A549 (cell line): ENCODE results near the gene WFDC5. TPM values are rescaled to one million over a fixed set of nuclear protein-coding genes. Genes with fewer than 3 reads are reported as not detected.

Experiments
- ATAC-seq, 2 experiments: fragments of 200-7000 bp in 1 of 2; fragments of >200 bp in 1 of 2; cut with Nextera tagmentation in 1 of 2; cut with Tn5 transposase in 1 of 2; 3 replicates each; pipeline versions ENCODE4 v1.8.0 to v1.9.1; 2018 to 2020; ENCODE audit warnings: mild to moderate bottlenecking in 1 of 2, moderate library complexity in 1 of 2
- CTCF ChIA-PET: fragments of 300-600 bp; sonication (Branson Sonifier 250); formaldehyde crosslinking; extraction: SDS; loops from one replicate; lab custom pipeline; 2021; ENCODE audit warnings: antibody characterized with exemption, inconsistent platforms; lab: Yijun Ruan, JAX
- POLR2A ChIA-PET: fragments of 350-600 bp; formaldehyde crosslinking; extraction: SDS; loops from one replicate; lab custom pipeline; 2021; ENCODE audit warnings: antibody characterized with exemption, inconsistent platforms; lab: Yijun Ruan, JAX
- DNase-seq, 2 experiments: peaks; one replicate each; pipeline versions ENCODE4 v3.0.0 to v3.0.0-alpha.2; 2011 to 2016; ENCODE audit warnings: low read depth in 1 of 2, low spot score in 1 of 2
- FAIRE-seq: peaks from 2 replicates; lab custom pipeline; 2011; peaks lifted over from hg19 to GRCh38; lab: Jason Lieb, UNC
- H3K27ac ChIP-seq, 2 experiments: fragments of >200 bp; sonication (Bioruptor Twin); formaldehyde crosslinking; 3 replicates each; pipeline ENCODE4 v1.5.1; 2016 to 2017
- H3K4me1 ChIP-seq: fragments of >200 bp; sonication (Bioruptor Twin); formaldehyde crosslinking; 3 replicates; pipeline ENCODE4 v1.6.1; 2016
- H3K4me2 ChIP-seq: fragments of >200 bp; sonication (Bioruptor Twin); formaldehyde crosslinking; 3 replicates; pipeline ENCODE4 v1.6.1; 2016
- H3K4me3 ChIP-seq: fragments of >200 bp; sonication (Bioruptor Twin); formaldehyde crosslinking; 3 replicates; pipeline ENCODE4 v1.5.1; 2016
- H3K9me3 ChIP-seq: fragments of >200 bp; sonication (Bioruptor Twin); formaldehyde crosslinking; 3 replicates; pipeline ENCODE4 v1.6.1; 2016
- CEBPB ChIP-seq, 2 experiments: fragments of >200 bp in 1 of 2; sonication (Bioruptor Twin) in 1 of 2; formaldehyde crosslinking in 1 of 2; IDR thresholded peaks; 2 replicates each; pipeline ENCODE4 v1.6.1; 2012 to 2016
- CHD2 ChIP-seq: fragments of 150-350 bp; IDR thresholded peaks from 2 replicates; pipeline ENCODE4 v1.6.1; 2014; ENCODE audit warnings: low read length; ENCODE audit not compliant: partially characterized antibody
- CTCF ChIP-seq: fragments of >200 bp; sonication (Bioruptor Twin); formaldehyde crosslinking; IDR thresholded peaks from 3 replicates; pipeline ENCODE4 v1.5.1; 2016
- EHF ChIP-seq: fragments of 250-450 bp; sonication (Bioruptor Pico); IDR thresholded peaks from 2 replicates; pipeline ENCODE4 v1.5.0; 2020; ENCODE audit warnings: mild to moderate bottlenecking
- ESRRA ChIP-seq: fragments of 150-350 bp; IDR thresholded peaks from 2 replicates; pipeline ENCODE4 v1.6.1; 2014; ENCODE audit warnings: mild to moderate bottlenecking, low read length, borderline replicate concordance
- GATA3 ChIP-seq: IDR thresholded peaks from 2 replicates; pipeline ENCODE4 v1.6.1; 2012; ENCODE audit warnings: borderline replicate concordance
- HOXB5 ChIP-seq: fragments of 250-450 bp; sonication (Bioruptor Pico); IDR thresholded peaks from 2 replicates; pipeline ENCODE4 v1.5.0; 2020; ENCODE audit warnings: mild to moderate bottlenecking, moderate library complexity
- JUNB ChIP-seq: fragments of >200 bp; sonication (Bioruptor Twin); formaldehyde crosslinking; IDR thresholded peaks from 2 replicates; pipeline ENCODE4 v1.6.1; 2016
- KDM1A ChIP-seq: fragments of 200-600 bp; sonication (generic); IDR thresholded peaks from 2 replicates; pipeline ENCODE4 v1.6.1; 2016; ENCODE audit warnings: low read depth, mild to moderate bottlenecking
- KDM5A ChIP-seq: fragments of 200-600 bp; sonication (generic); IDR thresholded peaks from 2 replicates; pipeline ENCODE4 v1.6.1; 2016; ENCODE audit warnings: antibody characterized with exemption, mild to moderate bottlenecking
- MAFK ChIP-seq: fragments of 450-650 bp; IDR thresholded peaks from 2 replicates; pipeline ENCODE4 v1.6.1; 2014; ENCODE audit not compliant: partially characterized antibody
- NFE2L2 ChIP-seq: fragments of 150-350 bp; conservative IDR thresholded peaks from 2 replicates; pipeline ENCODE4 v1.6.1; 2014; ENCODE audit warnings: low read length
- PHF8 ChIP-seq: fragments of 200-600 bp; sonication (generic); IDR thresholded peaks from 2 replicates; pipeline ENCODE4 v1.6.1; 2016; ENCODE audit warnings: low read depth, mild to moderate bottlenecking, antibody characterized with exemption, moderate library complexity, borderline replicate concordance
- POLR2A ChIP-seq: IDR thresholded peaks from 2 replicates; pipeline ENCODE4 v1.6.1; 2012; ENCODE audit warnings: mild to moderate bottlenecking, low read length
- POLR2AphosphoS2 ChIP-seq: conservative IDR thresholded peaks from 2 replicates; pipeline ENCODE4 v1.6.1; 2012; ENCODE audit warnings: low read length, improper control_type of control experiment, inconsistent platforms
- RAD21 ChIP-seq, 2 experiments: fragments of >200 bp in 1 of 2; sonication (Bioruptor Twin) in 1 of 2; formaldehyde crosslinking in 1 of 2; IDR thresholded peaks in 1 of 2; conservative IDR thresholded peaks in 1 of 2; 2 replicates in 1 of 2; 3 replicates in 1 of 2; pipeline ENCODE4 v1.6.1; 2012 to 2018; ENCODE audit warnings: inconsistent platforms in 1 of 2
- RARB ChIP-seq: fragments of 250-450 bp; sonication (Bioruptor Pico); IDR thresholded peaks from 2 replicates; pipeline ENCODE4 v1.8.0; 2021; ENCODE audit warnings: mild to moderate bottlenecking, moderate library complexity
- RCOR1 ChIP-seq: fragments of 150-350 bp; IDR thresholded peaks from 2 replicates; pipeline ENCODE4 v1.6.1; 2014; ENCODE audit warnings: antibody characterized with exemption, low read length, low read depth
- RFX5 ChIP-seq: fragments of 450-650 bp; IDR thresholded peaks from 2 replicates; pipeline ENCODE4 v1.7.1; 2014; ENCODE audit warnings: antibody characterized with exemption, mild to moderate bottlenecking, moderate library complexity
- SMC3 ChIP-seq: fragments of >200 bp; sonication (Bioruptor Twin); formaldehyde crosslinking; IDR thresholded peaks from 3 replicates; pipeline ENCODE4 v1.6.1; 2018; ENCODE audit warnings: inconsistent platforms
- ZC3H11A ChIP-seq: fragments of 450-650 bp; IDR thresholded peaks from 2 replicates; pipeline ENCODE4 v1.6.1; 2014; ENCODE audit warnings: antibody characterized with exemption, mild to moderate bottlenecking
- ZNF302 ChIP-seq: fragments of 250-450 bp; sonication (Bioruptor Pico); IDR thresholded peaks from 2 replicates; pipeline ENCODE4 v1.9.0; 2021; ENCODE audit warnings: inconsistent platforms, mild to moderate bottlenecking, moderate library complexity
- WGBS: methylation state at CpG from one replicate; pipeline ENCODE4 v1.1.6; 2017; ENCODE audit errors: missing lambda C conversion rate; 5-methylcytosine and 5-hydroxymethylcytosine counted together
- polyA plus RNA-seq, 4 experiments: library from polyadenylated mRNA; depleted of rRNA in 3 of 4; stranded (reverse); fragments of >200 nt; fragmentation: RNase III in 1 of 4; extraction: RNeasy Plus Mini Kit Qiagen cat#74134 plus additional on column Dnase treatment in 1 of 4; gene quantifications; 2 replicates in 3 of 4; 3 replicates in 1 of 4; pipeline ENCODE4 v1.2.3, GENCODE V29; 2011 to 2017
- TF ChIP-seq, protein P1 (sequence below): fragments of 200-600 bp; sonication (generic); IDR thresholded peaks from 2 replicates; pipeline ENCODE4 v1.6.1; 2016; ENCODE audit warnings: antibody characterized with exemption, mild to moderate bottlenecking, moderate library complexity

Gene WFDC5
- polyA plus RNA-seq, 2 of the 4 experiments (the other 2 are of a cell fraction): not detected

GRCh38 chr20:45115386-45115774 is 406 bp upstream of the WFDC5 start (continued):
- no peak for TF ChIP-seq CTCF
- no peak for TF ChIP-seq SMC3
- TF ChIP-seq RFX5: no peak
- TF ChIP-seq, all 56 proteins: peak for 0

DNA sequence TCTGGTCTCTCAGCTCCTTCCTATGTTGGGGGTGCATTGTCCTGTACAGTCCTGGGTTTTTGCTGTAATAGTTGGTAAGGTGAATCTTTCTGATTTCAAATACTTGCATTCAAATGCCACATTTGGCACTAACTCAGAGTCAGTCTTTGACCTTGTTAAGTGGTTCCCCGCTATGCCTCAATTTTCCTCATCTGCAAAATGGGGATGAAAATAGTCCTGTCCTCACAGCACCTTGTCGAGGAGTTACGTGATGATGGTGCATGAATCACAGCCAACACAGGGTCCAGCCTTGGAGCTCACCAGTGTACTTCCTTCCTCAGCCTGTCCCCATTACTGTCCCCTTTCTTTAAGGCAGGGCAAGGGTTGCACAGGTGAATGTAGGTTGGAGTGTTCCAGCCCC is 1.1 kb downstream of the WFDC5 start:
- no peak for ATAC-seq
- no peak overlapping the region for H3K27ac ChIP-seq
- no peak for FAIRE-seq
- no peaks in the 10 kb centered on the region for H3K4me1 ChIP-seq
- CTCF ChIA-PET: interaction anchor here (0.6 to 13.7 kb wide), 8 partner anchors 9 to 115 kb away, joined by 3 to 155 read pairs (median 8); no protein-coding TSS in a partner anchor
- no peaks in the 10 kb centered on the region for H3K9me3 ChIP-seq
- POLR2A ChIA-PET: no interaction called here
- no peak for DNase-seq
- TF ChIP-seq EHF (CRISPR knock-in tag) (no peak), GATA3 (no peak), CHD2 (no peak)
- no peak overlapping the region for H3K4me2 ChIP-seq
- 38% methylated on average over 3 of the region's 3 CpGs for WGBS
- no peak overlapping the region for H3K4me3 ChIP-seq

DNA sequence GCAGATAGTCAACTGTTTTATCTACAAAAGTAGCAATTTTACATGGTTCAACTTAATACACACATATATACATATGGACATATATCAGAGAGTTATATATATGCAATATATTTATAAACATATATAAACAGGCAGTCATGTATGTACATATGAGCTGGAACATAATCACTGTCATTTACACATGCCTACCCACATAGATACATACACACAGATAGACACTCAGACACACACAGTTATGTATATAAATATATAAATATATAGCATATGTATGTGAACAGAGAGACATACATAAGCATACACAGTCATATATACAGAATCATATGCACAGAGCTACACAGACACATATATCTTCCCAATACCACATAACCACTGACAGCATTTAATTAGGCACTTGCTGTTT is 2.2 kb downstream of the WFDC5 start:
- TF ChIP-seq GATA3: no peak
- TF ChIP-seq RCOR1: no peak
- TF ChIP-seq KDM1A: no peak
- no peak for TF ChIP-seq POLR2AphosphoS2
- TF ChIP-seq ZNF302 (CRISPR knock-in tag): no peak
- TF ChIP-seq JUNB: no peak
- no peak for TF ChIP-seq ZC3H11A
- TF ChIP-seq RARB (CRISPR knock-in tag): no peak
- TF ChIP-seq HOXB5 (CRISPR knock-in tag): no peak
- no peak for TF ChIP-seq NFE2L2
- TF ChIP-seq PHF8: no peak
- TF ChIP-seq POLR2A: no peak
- TF ChIP-seq, protein P1, sequence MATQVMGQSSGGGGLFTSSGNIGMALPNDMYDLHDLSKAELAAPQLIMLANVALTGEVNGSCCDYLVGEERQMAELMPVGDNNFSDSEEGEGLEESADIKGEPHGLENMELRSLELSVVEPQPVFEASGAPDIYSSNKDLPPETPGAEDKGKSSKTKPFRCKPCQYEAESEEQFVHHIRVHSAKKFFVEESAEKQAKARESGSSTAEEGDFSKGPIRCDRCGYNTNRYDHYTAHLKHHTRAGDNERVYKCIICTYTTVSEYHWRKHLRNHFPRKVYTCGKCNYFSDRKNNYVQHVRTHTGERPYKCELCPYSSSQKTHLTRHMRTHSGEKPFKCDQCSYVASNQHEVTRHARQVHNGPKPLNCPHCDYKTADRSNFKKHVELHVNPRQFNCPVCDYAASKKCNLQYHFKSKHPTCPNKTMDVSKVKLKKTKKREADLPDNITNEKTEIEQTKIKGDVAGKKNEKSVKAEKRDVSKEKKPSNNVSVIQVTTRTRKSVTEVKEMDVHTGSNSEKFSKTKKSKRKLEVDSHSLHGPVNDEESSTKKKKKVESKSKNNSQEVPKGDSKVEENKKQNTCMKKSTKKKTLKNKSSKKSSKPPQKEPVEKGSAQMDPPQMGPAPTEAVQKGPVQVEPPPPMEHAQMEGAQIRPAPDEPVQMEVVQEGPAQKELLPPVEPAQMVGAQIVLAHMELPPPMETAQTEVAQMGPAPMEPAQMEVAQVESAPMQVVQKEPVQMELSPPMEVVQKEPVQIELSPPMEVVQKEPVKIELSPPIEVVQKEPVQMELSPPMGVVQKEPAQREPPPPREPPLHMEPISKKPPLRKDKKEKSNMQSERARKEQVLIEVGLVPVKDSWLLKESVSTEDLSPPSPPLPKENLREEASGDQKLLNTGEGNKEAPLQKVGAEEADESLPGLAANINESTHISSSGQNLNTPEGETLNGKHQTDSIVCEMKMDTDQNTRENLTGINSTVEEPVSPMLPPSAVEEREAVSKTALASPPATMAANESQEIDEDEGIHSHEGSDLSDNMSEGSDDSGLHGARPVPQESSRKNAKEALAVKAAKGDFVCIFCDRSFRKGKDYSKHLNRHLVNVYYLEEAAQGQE: no peak
- no peak for TF ChIP-seq KDM5A
- TF ChIP-seq ESRRA: no peak
- no peak for TF ChIP-seq RAD21 (conservative IDR thresholded peaks at IDR 0.05 in 1 of 2, IDR thresholded peaks at IDR 0.05 in 1 of 2)
- no peak for TF ChIP-seq CEBPB (IDR thresholded peaks at IDR 0.05)
- TF ChIP-seq MAFK: no peak
- FAIRE-seq: no peak
- Histone ChIP-seq H3K4me1 (no peaks in the 10 kb centered on the region), H3K9me3 (no peaks in the 10 kb centered on the region), H3K27ac (no peak overlapping the region), H3K4me2 (no peak overlapping the region), H3K4me3 (no peak overlapping the region)
- DNase-seq: no peak
- CTCF ChIA-PET: interaction anchor here (0.6 to 13.7 kb wide), 25 partner anchors 8 to 658 kb away, joined by 3 to 155 read pairs (median 6); partner anchors contain the start of gene WFDC12
- POLR2A ChIA-PET: no interaction called here
- no peak for ATAC-seq
